NCI-H524 (cell line): ENCODE measurements around the gene TUBA1B.

Source experiments
- DNase-seq, 2 experiments: peaks; one replicate each; lab custom pipeline; 2025; lab: John Stamatoyannopoulos, UW

Gene TUBA1B

GRCh38 chr12:49126852-49127763, 4.1 kb downstream of the TUBA1B start:
- peak in 1 of 2 experiments; percentile 42 for DNase-seq

GRCh38 chr12:49121047-49121696, 10.0 kb downstream of the TUBA1B start:
- peak in 1 of 2 experiments; percentile 49 for DNase-seq

- DNase-seq, result no peak
These were observed 20.0 kb downstream of the TUBA1B start for GRCh38 chr12:49111206-49111605.

GRCh38 chr12:49110464-49111155, 20.6 kb downstream of the TUBA1B start, which contains the start of gene LMBR1L:
Gene LMBR1L (minus strand): TSS chr12:49110847. CDS start chr12:49110555, 292 bp downstream.
- DNase-seq, result peak; percentile 96 to 98

GRCh38 chr12:49109641-49110463, 21.3 kb downstream of the TUBA1B start:
- DNase-seq, result peak in 1 of 2 experiments; percentile 20

- no peak for DNase-seq
These were observed 22.2 kb downstream of the TUBA1B start for GRCh38 chr12:49108958-49109404.

GRCh38 chr12:49105504-49106084, 25.6 kb downstream of the TUBA1B start:
- no peak for DNase-seq

- no peak for DNase-seq
These were observed 26.4 kb downstream of the TUBA1B start for GRCh38 chr12:49104822-49105221.

- no peak for DNase-seq
These were observed 30.8 kb downstream of the TUBA1B start for GRCh38 chr12:49100380-49100779.

GRCh38 chr12:49098703-49099102, 32.5 kb downstream of the TUBA1B start:
- DNase-seq, result no peak

- peak; percentile 9 to 22 for DNase-seq
These were observed 33.2 kb downstream of the TUBA1B start for GRCh38 chr12:49098035-49098451.

- DNase-seq, result no peak
These were observed 33.8 kb downstream of the TUBA1B start for GRCh38 chr12:49097381-49097780.

GRCh38 chr12:49094975-49095365, 36.2 kb downstream of the TUBA1B start:
- no peak for DNase-seq

GRCh38 chr12:49094160-49094974, 36.8 kb downstream of the TUBA1B start, which contains the start of gene DHH:
Gene DHH (minus strand): TSS chr12:49094801. CDS start chr12:49094512, 289 bp downstream.
- DNase-seq, result peak; percentile 20 to 54

- peak in 1 of 2 experiments; percentile 20 for DNase-seq
These were observed 37.4 kb downstream of the TUBA1B start for GRCh38 chr12:49093792-49094159.

- DNase-seq, result no peak
These were observed 38.3 kb downstream of the TUBA1B start for GRCh38 chr12:49092816-49093406.

GRCh38 chr12:49092086-49092815, 38.9 kb downstream of the TUBA1B start:
- peak; percentile 42 to 74 for DNase-seq

GRCh38 chr12:49091836-49092085, 39.4 kb downstream of the TUBA1B start:
- no peak for DNase-seq
